ENCODE results near the gene PLEKHG1. TPM values are rescaled to one million over a fixed set of nuclear protein-coding genes. Genes with fewer than 3 reads are reported as not detected.

PLEKHG1 gene
- total RNA-seq, 6 experiments from 2014 or later = 0.07 TPM; not detected in 5

DNA sequence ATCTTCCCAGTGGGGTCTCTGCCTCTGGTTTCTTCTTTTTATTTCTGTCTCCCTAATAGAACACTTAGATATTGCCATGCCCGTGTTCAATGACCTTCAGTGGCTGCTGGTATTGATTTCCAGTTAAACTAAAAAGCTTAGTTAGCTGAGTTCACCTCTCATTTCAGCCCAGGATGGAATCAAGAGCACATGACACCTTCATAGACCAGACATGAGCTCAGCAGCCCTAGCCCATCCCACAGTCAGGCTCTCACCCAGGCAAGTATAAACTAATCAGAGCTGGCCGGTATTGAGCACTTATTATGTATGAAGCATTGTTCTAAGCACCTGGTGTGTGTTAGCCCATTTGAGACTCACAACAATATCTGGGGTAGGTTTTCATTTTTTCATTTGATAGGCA is 33.7 kb upstream of the PLEKHG1 start:
- TF ChIP-seq, protein P1, sequence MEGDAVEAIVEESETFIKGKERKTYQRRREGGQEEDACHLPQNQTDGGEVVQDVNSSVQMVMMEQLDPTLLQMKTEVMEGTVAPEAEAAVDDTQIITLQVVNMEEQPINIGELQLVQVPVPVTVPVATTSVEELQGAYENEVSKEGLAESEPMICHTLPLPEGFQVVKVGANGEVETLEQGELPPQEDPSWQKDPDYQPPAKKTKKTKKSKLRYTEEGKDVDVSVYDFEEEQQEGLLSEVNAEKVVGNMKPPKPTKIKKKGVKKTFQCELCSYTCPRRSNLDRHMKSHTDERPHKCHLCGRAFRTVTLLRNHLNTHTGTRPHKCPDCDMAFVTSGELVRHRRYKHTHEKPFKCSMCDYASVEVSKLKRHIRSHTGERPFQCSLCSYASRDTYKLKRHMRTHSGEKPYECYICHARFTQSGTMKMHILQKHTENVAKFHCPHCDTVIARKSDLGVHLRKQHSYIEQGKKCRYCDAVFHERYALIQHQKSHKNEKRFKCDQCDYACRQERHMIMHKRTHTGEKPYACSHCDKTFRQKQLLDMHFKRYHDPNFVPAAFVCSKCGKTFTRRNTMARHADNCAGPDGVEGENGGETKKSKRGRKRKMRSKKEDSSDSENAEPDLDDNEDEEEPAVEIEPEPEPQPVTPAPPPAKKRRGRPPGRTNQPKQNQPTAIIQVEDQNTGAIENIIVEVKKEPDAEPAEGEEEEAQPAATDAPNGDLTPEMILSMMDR (IDR thresholded peaks at IDR 0.05) = no peak
- Mint-ChIP-seq H3K27ac (no peak overlapping the region), H3K4me3 (no peak overlapping the region), H3K9me3 (peaks cover 21% of the 10 kb centered on the region), H3K36me3 (ENCODE audit: low read depth) (no peaks in the 10 kb centered on the region), H3K4me1 (ENCODE audit: low read depth) (no peaks in the 10 kb centered on the region), H3K27me3 (ENCODE audit: insufficient read depth) (no peaks in the 10 kb centered on the region; the same call in none of the 2 replicates)
- no peak for DNase-seq

DNA sequence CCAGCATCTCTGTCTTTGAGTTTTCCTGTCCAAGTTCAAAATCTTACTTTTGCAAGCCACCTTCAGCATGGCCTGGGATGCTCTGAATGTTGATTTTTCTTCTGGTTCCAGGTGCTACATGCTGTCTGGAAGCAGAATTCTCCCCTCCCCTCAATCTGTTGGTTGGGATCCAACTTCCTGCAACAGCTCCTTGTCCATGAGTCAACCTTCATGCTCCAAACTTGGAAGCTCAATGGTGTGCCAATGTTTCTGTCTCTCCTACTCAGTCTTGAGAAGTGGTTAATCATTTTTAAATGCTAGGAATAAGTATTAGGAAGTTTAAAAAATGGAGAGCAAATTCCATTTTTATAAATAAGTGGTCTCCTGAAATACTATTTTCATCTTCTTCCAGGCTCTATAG is 33.2 kb upstream of the PLEKHG1 start:
- Mint-ChIP-seq H3K27ac (no peak overlapping the region), H3K27me3 (ENCODE audit: insufficient read depth) (no peaks in the 10 kb centered on the region; the same call in none of the 2 replicates), H3K4me3 (no peak overlapping the region), H3K36me3 (ENCODE audit: low read depth) (no peaks in the 10 kb centered on the region), H3K9me3 (peaks cover 23% of the 10 kb centered on the region), H3K4me1 (ENCODE audit: low read depth) (no peaks in the 10 kb centered on the region)
- no peak for DNase-seq
- TF ChIP-seq, protein P1 (IDR thresholded peaks at IDR 0.05) = no peak

DNA sequence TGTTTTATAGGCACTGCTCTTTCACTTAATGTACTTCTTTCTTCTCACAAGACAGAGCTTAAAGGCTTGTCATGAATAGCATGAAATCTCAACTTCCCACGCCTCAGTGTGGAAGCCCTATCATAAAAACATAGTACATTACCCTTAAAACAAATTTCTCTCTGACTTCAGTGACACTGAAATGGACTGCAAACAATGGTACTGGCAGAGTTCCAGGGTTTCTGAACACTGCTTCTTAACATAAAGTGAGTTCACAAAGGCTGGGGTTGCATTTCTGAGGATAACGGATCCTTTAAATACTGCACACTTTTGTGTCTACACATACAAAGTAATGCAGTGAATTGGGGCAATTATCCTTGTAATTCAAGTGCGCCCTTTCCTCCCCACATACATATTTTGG is 32.3 kb upstream of the PLEKHG1 start:
- Mint-ChIP-seq H3K4me3 (no peak overlapping the region), H3K27ac (no peak overlapping the region), H3K36me3 (ENCODE audit: low read depth) (no peaks in the 10 kb centered on the region), H3K4me1 (ENCODE audit: low read depth) (no peaks in the 10 kb centered on the region), H3K9me3 (peaks cover 30% of the 10 kb centered on the region), H3K27me3 (ENCODE audit: insufficient read depth) (no peaks in the 10 kb centered on the region; the same call in none of the 2 replicates)
- TF ChIP-seq, protein P1 (IDR thresholded peaks at IDR 0.05) = no peak
- no peak for DNase-seq

DNA sequence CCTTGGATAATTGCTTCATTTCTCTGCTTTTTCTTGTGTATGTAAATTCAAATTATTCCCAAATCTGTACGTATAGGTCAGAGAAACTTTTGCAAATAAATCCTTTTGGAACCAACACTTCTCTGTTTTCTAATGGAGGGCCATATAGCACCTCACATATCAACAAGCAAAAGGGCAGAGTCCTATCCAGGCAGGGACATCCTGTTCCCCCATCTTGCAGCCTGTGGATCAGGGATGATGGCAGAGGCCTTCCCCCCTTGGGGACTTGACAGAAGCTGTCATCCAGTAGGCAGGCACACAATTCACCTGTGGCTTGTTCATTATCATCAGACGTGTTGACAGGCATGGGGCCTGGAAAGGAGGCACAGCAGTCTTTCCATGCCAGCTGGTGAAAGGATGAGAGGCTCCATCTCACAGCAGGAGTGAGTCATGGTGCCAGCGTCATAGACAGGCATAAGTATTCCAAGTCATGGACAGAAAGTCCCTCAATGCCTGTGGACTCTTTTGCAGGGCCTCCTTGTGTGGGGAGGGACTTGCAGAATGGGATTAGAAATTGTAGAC is 31.8 kb upstream of the PLEKHG1 start:
- no peaks in the 10 kb centered on the region for H3K36me3 Mint-ChIP-seq (ENCODE audit: low read depth)
- DNase-seq = no peak
- H3K4me3 Mint-ChIP-seq = no peak overlapping the region
- no peak overlapping the region for H3K27ac Mint-ChIP-seq
- TF ChIP-seq, protein P1 (IDR thresholded peaks at IDR 0.05) = no peak
- H3K27me3 Mint-ChIP-seq (ENCODE audit: insufficient read depth) = no peaks in the 10 kb centered on the region; the same call in none of the 2 replicates
- no peaks in the 10 kb centered on the region for H3K4me1 Mint-ChIP-seq (ENCODE audit: low read depth)
- peaks cover 35% of the 10 kb centered on the region for H3K9me3 Mint-ChIP-seq

DNA sequence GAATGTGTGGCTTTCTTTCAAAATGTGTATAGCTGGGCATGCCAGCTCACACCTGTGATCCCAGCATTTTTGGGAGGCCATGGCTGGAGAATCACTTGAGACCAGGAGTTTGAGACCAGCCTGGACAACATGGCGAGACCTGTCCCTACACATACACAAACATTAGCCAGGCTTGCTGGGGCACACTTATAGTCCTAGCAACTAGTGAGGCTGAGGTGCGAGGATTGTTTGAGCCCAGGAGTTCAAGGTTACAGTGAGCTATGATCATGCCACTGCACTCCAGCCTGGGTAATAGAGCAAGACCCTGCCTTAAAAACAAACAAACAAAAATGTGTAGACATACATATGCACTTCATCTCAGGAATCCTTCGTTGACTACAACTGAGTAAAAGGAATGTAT is 31.1 kb upstream of the PLEKHG1 start:
- H3K27ac Mint-ChIP-seq = no peak overlapping the region
- no peaks in the 10 kb centered on the region for H3K4me1 Mint-ChIP-seq (ENCODE audit: low read depth)
- DNase-seq = no peak
- H3K4me3 Mint-ChIP-seq = no peak overlapping the region
- peaks cover 36% of the 10 kb centered on the region for H3K9me3 Mint-ChIP-seq
- TF ChIP-seq, protein P1 (IDR thresholded peaks at IDR 0.05) = no peak
- no peaks in the 10 kb centered on the region for H3K36me3 Mint-ChIP-seq (ENCODE audit: low read depth)
- H3K27me3 Mint-ChIP-seq (ENCODE audit: insufficient read depth) = no peaks in the 10 kb centered on the region; the same call in none of the 2 replicates

Measured in HFFc6 (cell line).